Stimulated activated CD4-positive, alpha-beta T cell treated with anti-CD3 and anti-CD28 coated beads, Interleukin-4, amount 100 ng/mL, for 1 hour (primary cell): Measurements from ENCODE around the gene UBE2H.
"Not testable (repeated sequence)": the region's sequence is repeated elsewhere in the genome, so short reads cannot be mapped to it uniquely, and the experiment has no call there.

Source experiments
- DNase-seq: peaks from one replicate; pipeline ENCODE4 v3.0.0-alpha.2; 2020

UBE2H gene

GRCh38 chr7:129907122-129907736 is 45.5 kb downstream of the UBE2H start:
- DNase-seq = no peak

DNA sequence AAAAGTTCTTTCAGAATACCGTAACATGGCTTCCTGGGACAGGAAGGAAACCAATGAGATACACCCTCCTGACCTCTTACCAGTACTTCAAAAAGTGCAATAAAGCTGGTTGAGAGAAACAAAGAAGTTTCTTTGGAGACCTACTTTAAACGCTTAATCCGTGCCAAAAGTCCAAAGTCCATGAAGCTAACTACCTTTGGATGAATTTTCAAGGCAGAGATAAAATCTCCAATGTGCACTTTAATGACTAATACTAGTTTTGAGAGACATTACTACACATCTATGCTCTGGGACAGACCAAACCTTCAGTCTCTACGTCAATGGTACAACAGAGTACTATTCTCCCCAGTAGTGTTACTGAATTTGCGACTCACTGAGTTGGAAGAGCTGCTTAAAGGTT is 46.1 kb downstream of the UBE2H start:
- DNase-seq = no peak

- DNase-seq = no peak
These were observed 48.8 kb downstream of the UBE2H start for GRCh38 chr7:129903935-129904334.

GRCh38 chr7:129902788-129903422 is 49.9 kb downstream of the UBE2H start:
- DNase-seq = no peak

GRCh38 chr7:129898502-129899160 is 54.1 kb downstream of the UBE2H start:
- no peak for DNase-seq

DNA sequence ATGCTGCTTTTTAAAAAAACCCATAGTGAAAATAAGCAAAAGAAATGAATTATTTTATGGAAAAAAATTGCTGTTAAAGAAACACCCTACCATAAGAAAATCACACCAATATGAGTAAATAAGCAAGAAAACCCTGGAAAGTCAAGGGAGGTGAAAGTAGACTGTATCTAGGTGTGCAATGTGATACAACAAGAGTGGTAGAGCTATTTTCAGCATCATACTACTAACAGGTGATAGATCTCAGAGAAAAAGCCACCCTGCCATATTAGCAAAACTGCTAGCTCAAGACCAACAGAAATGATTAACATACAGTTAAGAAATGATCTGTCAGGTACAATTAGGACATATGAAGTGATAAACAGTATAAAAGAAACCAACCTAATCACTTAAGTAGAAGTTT is 54.8 kb downstream of the UBE2H start:
- DNase-seq = no peak

- DNase-seq = no peak
These were observed 56.0 kb downstream of the UBE2H start for GRCh38 chr7:129896568-129897382.

- DNase-seq = not testable (repeated sequence)
These were observed 58.6 kb downstream of the UBE2H start for GRCh38 chr7:129894184-129894583.

DNA sequence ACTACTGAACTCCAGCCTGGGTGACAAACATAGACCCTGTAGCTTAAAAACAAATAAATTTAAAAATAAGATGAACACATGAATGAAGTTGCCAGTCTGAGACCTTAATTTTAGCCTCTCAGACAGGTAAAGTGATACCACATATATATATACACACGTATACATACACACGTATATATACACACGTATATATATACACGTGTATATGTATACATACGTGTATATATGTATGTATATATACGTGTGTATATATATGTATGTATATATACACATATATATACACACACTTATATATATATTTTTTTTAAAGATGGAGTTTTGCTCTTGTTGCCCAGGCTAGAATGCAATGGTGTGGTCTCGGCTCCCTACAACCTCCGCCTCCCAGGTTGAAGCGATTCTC is 62.7 kb downstream of the UBE2H start:
- no peak for DNase-seq

- no peak for DNase-seq
These were observed 63.5 kb downstream of the UBE2H start for GRCh38 chr7:129889133-129889844.

DNA sequence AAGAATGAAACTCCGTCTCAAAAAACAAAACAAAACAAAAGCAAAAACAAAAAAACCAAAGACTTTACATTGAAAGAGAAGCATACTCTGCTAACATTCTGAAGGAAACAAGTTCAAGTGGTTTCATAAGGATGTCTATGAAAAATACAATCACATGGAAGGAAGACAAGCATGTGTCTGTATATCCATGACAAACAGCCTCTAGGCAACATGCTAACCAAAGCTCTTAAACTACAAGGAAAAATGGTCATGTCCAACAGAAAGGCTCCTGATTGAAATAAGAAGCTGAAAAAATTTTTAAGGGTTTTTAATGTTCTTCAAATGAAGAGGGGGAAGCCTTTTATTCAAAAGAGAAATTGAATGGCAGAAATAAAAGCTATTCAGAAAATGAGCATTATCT is 64.9 kb downstream of the UBE2H start:
- DNase-seq = no peak

DNA sequence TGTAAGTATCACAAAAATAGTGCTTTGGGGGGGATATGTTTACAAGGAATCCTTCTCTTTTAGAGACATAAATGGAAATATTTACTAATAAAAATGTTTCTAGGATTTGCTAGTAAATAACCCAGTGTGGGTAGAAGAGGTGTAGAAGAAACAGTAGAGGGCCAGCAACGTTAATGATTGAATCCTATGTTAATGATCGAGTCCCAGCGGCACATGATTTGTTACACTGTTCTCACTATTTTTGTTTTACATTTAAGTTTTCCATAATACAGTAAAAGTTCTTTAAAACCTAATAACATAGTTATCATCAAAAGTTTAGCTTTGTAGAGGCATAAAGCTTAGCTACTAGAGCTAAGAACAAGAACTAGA is 66.0 kb downstream of the UBE2H start:
- DNase-seq = no peak

GRCh38 chr7:129886167-129886817 is 66.5 kb downstream of the UBE2H start:
- DNase-seq = no peak

GRCh38 chr7:129884495-129884894 is 68.3 kb downstream of the UBE2H start:
- no peak for DNase-seq

DNA sequence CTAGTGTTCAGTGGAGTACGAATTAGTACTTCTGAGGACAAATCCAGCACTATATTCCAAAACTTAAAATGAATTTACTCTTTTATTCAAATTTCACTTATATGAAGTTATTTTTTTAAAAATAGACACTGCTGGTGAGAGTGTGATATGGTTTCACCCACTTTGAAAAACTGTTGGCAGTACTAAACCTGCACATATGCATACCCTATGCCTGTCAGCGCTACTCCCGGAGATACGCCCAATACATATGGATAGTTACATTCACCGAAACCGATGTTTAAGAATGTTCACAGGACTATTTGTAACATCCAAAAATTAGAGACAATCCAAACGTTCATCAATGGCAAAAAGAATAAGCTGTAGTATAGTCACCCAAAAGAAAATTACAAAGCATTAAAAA is 69.6 kb downstream of the UBE2H start:
- no peak for DNase-seq

DNA sequence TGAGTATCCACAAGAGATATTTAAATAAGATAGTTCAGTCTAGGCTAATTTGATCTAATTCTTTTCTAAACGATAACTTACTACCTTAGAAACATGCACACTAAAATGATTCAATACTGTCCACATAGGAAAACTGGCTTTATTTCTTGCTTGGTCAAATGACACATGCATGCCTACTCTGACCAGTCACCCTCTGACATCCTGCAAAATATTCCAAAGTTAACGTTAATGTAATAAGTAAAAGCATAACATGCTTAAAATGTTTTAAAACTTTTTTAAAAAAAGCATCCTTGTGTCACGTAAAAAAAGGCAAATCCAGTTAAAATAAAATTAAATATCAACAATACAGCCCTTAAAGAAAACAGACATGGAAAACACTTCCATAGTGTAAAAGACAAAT is 70.2 kb downstream of the UBE2H start:
- no peak for DNase-seq

DNA sequence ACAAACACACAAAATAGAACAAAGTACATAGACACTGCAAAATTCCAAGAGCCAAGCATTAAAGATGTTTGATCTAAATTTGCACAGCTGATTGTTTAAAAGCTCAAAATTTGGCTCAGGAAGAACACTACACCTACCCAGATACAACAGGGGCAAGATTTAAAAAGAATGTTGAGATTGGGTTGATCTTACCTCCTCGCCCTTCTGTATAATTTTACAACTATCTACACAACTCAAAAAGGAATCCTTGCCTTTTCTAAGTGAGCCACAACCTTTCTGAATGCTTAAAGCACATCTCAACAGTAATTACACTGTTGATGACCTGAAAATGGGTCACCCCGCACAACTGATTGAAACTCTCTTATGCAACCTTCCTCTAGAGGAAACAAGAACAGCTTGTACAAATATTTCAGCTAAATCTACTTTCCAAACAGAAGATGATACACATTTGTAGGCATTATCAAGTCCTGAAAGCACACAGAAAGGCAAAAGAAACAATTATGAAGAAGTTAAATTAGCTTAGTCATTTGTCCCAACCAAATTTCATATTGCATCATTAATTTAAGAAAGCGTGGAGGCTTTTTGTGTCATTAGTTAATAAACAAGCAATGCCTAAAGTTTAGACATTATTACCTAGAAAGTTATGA is 75.5 kb downstream of the UBE2H start:
- DNase-seq = no peak

DNA sequence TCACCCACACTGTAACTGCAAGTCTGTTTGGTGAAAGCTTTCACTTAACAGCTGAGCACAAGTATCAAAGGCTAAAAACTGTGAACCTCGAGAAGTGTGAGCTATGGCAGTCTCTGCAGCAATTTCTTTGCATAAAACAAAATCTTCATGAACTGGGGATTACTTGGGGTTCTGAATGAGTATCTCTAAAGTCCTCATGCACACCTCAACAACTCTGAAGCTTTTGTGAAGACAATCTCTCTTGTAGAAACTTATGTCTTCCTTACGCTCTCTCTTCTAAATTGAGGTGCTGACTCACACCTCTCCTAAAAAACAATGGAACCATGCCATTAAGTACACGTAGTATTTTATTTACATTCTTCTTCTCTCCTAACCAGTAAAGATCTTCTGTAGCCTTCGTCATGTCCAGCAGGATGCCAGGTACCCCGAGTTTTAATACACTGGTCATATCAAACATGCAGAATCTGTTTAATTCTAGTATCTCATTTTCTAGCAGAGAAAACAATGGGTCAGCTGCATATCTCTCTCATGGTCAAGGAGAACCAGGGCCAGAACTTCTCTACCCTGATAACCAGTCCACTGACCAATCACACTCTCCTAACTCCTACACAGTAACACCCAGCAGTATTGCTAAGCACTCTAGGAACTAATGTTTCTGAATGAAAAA is 76.9 kb downstream of the UBE2H start:
- DNase-seq = no peak

DNA sequence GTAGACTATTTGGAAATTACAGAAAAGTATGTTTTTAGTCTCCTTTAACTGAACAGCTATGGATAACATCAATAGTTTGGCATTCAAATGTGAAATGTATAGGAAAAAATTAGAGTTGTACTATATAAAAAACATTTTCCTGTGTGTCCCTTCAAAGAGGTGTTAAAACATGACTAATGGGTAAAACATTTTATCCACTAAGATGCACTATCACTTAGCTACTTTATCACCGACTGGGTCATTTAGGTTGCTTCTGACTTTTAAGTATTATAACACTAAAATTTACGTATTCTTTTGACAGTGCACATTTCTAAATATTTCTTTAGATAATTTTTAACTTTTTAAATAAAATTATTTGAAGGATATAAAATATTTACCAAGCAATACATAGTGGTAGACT is 77.6 kb downstream of the UBE2H start:
- DNase-seq = no peak

- no peak for DNase-seq
These were observed 78.0 kb downstream of the UBE2H start for GRCh38 chr7:129874722-129875121.

- no peak for DNase-seq
These were observed 80.7 kb downstream of the UBE2H start for GRCh38 chr7:129872054-129872453.
